ENCODE data around the gene FAM107B.

- no peak for TF ChIP-seq CTCF (IDR thresholded peaks at IDR 0.05; ENCODE audit: control extremely low read depth in 1 of 3, insufficient read depth in 1 of 3, low read depth in 1 of 3, low read length in 3 of 3)
- TF ChIP-seq EZH2 (IDR thresholded peaks at IDR 0.05; ENCODE audit: low read depth, low read length, severe bottlenecking), result no peak
- no peak for TF ChIP-seq YY1 (IDR thresholded peaks at IDR 0.05; ENCODE audit: low read depth, low read length)
- no peak for TF ChIP-seq JUND (IDR thresholded peaks at IDR 0.05; ENCODE audit: low read length)
- TF ChIP-seq SAP30 (IDR thresholded peaks at IDR 0.05; ENCODE audit: insufficient read depth, insufficient replicate concordance, low read length), result no peak
- no peak for TF ChIP-seq KDM1A (IDR thresholded peaks at IDR 0.05; ENCODE audit: borderline replicate concordance, low read length)
- TF ChIP-seq POLR2A (IDR thresholded peaks at IDR 0.05; ENCODE audit: control extremely low read depth in 1 of 2, low read depth in 2 of 2, low read length in 2 of 2), result no peak
- TF ChIP-seq MAX (IDR thresholded peaks at IDR 0.05), result no peak
- no peak for TF ChIP-seq SIX5 (IDR thresholded peaks at IDR 0.05; ENCODE audit: low read depth, low read length)
- TF ChIP-seq SIRT6 (IDR thresholded peaks at IDR 0.05; ENCODE audit: low read length), result no peak
- TF ChIP-seq RAD21 (IDR thresholded peaks at IDR 0.05 in 1 of 2, conservative IDR thresholded peaks at IDR 0.05 in 1 of 2; ENCODE audit: low read depth in 2 of 2, low read length in 2 of 2), result no peak
- TF ChIP-seq TAF7 (optimal IDR thresholded peaks at IDR 0.05; ENCODE audit: borderline replicate concordance, low read depth, low read length), result no peak
- no peak for TF ChIP-seq EP300 (IDR thresholded peaks at IDR 0.05; ENCODE audit: borderline replicate concordance in 1 of 2, low read depth in 2 of 2, low read length in 2 of 2)
- no peak for TF ChIP-seq HDAC6 (IDR thresholded peaks at IDR 0.05; ENCODE audit: low read depth, low read length)
These were observed 91.4 kb downstream of the FAM107B start for GRCh38 chr10:14683256-14683655.

Data from H1 (cell line).